K562 (cell line): ENCODE data around the gene VDAC1. TPM values are rescaled to one million over a fixed set of nuclear protein-coding genes. Genes with fewer than 3 reads are reported as not detected.

Experiments used
- CBFA2T3 ChIP-seq: fragments of 450-650 bp; IDR thresholded peaks from 2 replicates; pipeline ENCODE4 v1.6.1; 2017
- ESRRA ChIP-seq: fragments of 450-650 bp; IDR thresholded peaks from 2 replicates; pipeline ENCODE4 v1.6.1; 2014; ENCODE audit warnings: low read depth, mild to moderate bottlenecking, moderate library complexity, borderline replicate concordance
- FOSL1 ChIP-seq: fragments of 200-800 bp; sonication (Bioruptor generic); conservative IDR thresholded peaks from 2 replicates; pipeline ENCODE4 v1.6.1; 2016; ENCODE audit warnings: missing genetic modification characterization, missing compliant biosample characterization
- HDAC1 ChIP-seq, 2 experiments: fragments of 450-650 bp; IDR thresholded peaks; 2 replicates each; pipeline ENCODE4 v1.6.1; 2016 to 2017; ENCODE audit warnings: inconsistent platforms in 1 of 2, mild to moderate bottlenecking in 1 of 2, moderate library complexity in 1 of 2
- JUN ChIP-seq, 2 experiments: sonication (generic) in 1 of 2; formaldehyde crosslinking in 1 of 2; IDR thresholded peaks; 2 replicates each; pipeline versions ENCODE4 v1.6.1 to v1.8.0; 2012 to 2022; ENCODE audit warnings: borderline replicate concordance in 2 of 2, mild to moderate bottlenecking in 2 of 2, improper control_type of control experiment in 1 of 2, low read depth in 1 of 2, low read length in 1 of 2, missing genetic modification reagents in 1 of 2
- MCM3 ChIP-seq: fragments of 450-650 bp; IDR thresholded peaks from 2 replicates; pipeline ENCODE4 v1.6.1; 2016
- MTF1 ChIP-seq: fragments of 250-450 bp; sonication (Bioruptor Pico); IDR thresholded peaks from 2 replicates; pipeline ENCODE4 v1.9.0; 2021; ENCODE audit warnings: moderate library complexity, mild to moderate bottlenecking, inconsistent platforms, borderline replicate concordance
- NR2C2 ChIP-seq, 2 experiments: fragments of 200-800 bp in 1 of 2; sonication (Bioruptor generic) in 1 of 2; sonication (generic) in 1 of 2; formaldehyde crosslinking in 1 of 2; IDR thresholded peaks; 2 replicates each; pipeline versions ENCODE4 v1.6.1 to v1.8.0; 2016 to 2022; ENCODE audit warnings: mild to moderate bottlenecking in 1 of 2, missing compliant biosample characterization in 1 of 2, missing genetic modification characterization in 1 of 2, missing genetic modification reagents in 1 of 2
- TAF9B ChIP-seq: fragments of 450-650 bp; IDR thresholded peaks from 2 replicates; pipeline ENCODE4 v1.6.1; 2018; ENCODE audit warnings: mild to moderate bottlenecking; ENCODE audit not compliant: partially characterized antibody
- TEAD4 ChIP-seq, 2 experiments: sonication (generic) in 1 of 2; formaldehyde crosslinking in 1 of 2; IDR thresholded peaks; 2 replicates each; pipeline versions ENCODE4 v1.6.1 to v1.8.0; 2012 to 2022; ENCODE audit warnings: borderline replicate concordance in 1 of 2, inconsistent platforms in 1 of 2, low read length in 1 of 2, mild to moderate bottlenecking in 1 of 2, missing genetic modification reagents in 1 of 2
- ZEB2 ChIP-seq: fragments of 450-650 bp; IDR thresholded peaks from 2 replicates; pipeline ENCODE4 v1.6.1; 2016
- ZNF175 ChIP-seq: fragments of 200-800 bp; sonication (Bioruptor generic); IDR thresholded peaks from 2 replicates; pipeline ENCODE4 v1.6.1; 2016; ENCODE audit warnings: low read depth, mild to moderate bottlenecking, missing genetic modification characterization, missing compliant biosample characterization
- ZNF584 ChIP-seq: fragments of 200-800 bp; sonication (Bioruptor generic); IDR thresholded peaks from 2 replicates; pipeline ENCODE4 v1.6.1; 2016; ENCODE audit warnings: low read depth, mild to moderate bottlenecking, missing genetic modification characterization, missing compliant biosample characterization
- polyA plus RNA-seq, 8 experiments: library from polyadenylated mRNA; depleted of rRNA in 4 of 8; stranded (reverse) in 5 of 8; unstranded in 3 of 8; fragments of >200 nt; fragmentation: Nextera tagmentation in 2 of 8; fragmentation: Illumina TruSeq in 1 of 8; extraction: Ambion mirVana in 2 of 8; extraction: Trizol in 1 of 8; gene quantifications; 2 replicates each; pipeline versions ENCODE4 v1.2.1 to v1.2.3, GENCODE V29; 2011 to 2014; ENCODE audit warnings: inconsistent platforms in 1 of 8, missing spikeins in 1 of 8
- total RNA-seq, 7 experiments: library from RNA; depleted of rRNA in 6 of 7; stranded (reverse); fragments of >200 nt in 6 of 7; fragmentation: Illumina TruSeq in 2 of 7; extraction: Trizol in 2 of 7; gene quantifications; 2 replicates each; pipeline versions ENCODE4 v1.2.1 to v1.2.3, GENCODE V29; 2011 to 2021; ENCODE audit warnings: low replicate concordance in 1 of 7
- TF ChIP-seq, protein P1 (sequence below), 2 experiments: fragments of 450-650 bp; IDR thresholded peaks; 2 replicates each; pipeline ENCODE4 v1.6.1; 2016; ENCODE audit warnings: mild to moderate bottlenecking in 2 of 2, borderline replicate concordance in 1 of 2, low read depth in 1 of 2, moderate library complexity in 1 of 2
- TF ChIP-seq, protein P2 (sequence below): fragments of 450-650 bp; IDR thresholded peaks from 2 replicates; pipeline ENCODE4 v1.6.1; 2017; ENCODE audit warnings: antibody characterized with exemption

The VDAC1 gene
- total and polyA plus RNA-seq, 9 of the 15 experiments (the other 6 are each of a cell fraction or from before 2014, with no cell fraction given): 168 to 366 (median 293) TPM

- TF ChIP-seq, protein P1, sequence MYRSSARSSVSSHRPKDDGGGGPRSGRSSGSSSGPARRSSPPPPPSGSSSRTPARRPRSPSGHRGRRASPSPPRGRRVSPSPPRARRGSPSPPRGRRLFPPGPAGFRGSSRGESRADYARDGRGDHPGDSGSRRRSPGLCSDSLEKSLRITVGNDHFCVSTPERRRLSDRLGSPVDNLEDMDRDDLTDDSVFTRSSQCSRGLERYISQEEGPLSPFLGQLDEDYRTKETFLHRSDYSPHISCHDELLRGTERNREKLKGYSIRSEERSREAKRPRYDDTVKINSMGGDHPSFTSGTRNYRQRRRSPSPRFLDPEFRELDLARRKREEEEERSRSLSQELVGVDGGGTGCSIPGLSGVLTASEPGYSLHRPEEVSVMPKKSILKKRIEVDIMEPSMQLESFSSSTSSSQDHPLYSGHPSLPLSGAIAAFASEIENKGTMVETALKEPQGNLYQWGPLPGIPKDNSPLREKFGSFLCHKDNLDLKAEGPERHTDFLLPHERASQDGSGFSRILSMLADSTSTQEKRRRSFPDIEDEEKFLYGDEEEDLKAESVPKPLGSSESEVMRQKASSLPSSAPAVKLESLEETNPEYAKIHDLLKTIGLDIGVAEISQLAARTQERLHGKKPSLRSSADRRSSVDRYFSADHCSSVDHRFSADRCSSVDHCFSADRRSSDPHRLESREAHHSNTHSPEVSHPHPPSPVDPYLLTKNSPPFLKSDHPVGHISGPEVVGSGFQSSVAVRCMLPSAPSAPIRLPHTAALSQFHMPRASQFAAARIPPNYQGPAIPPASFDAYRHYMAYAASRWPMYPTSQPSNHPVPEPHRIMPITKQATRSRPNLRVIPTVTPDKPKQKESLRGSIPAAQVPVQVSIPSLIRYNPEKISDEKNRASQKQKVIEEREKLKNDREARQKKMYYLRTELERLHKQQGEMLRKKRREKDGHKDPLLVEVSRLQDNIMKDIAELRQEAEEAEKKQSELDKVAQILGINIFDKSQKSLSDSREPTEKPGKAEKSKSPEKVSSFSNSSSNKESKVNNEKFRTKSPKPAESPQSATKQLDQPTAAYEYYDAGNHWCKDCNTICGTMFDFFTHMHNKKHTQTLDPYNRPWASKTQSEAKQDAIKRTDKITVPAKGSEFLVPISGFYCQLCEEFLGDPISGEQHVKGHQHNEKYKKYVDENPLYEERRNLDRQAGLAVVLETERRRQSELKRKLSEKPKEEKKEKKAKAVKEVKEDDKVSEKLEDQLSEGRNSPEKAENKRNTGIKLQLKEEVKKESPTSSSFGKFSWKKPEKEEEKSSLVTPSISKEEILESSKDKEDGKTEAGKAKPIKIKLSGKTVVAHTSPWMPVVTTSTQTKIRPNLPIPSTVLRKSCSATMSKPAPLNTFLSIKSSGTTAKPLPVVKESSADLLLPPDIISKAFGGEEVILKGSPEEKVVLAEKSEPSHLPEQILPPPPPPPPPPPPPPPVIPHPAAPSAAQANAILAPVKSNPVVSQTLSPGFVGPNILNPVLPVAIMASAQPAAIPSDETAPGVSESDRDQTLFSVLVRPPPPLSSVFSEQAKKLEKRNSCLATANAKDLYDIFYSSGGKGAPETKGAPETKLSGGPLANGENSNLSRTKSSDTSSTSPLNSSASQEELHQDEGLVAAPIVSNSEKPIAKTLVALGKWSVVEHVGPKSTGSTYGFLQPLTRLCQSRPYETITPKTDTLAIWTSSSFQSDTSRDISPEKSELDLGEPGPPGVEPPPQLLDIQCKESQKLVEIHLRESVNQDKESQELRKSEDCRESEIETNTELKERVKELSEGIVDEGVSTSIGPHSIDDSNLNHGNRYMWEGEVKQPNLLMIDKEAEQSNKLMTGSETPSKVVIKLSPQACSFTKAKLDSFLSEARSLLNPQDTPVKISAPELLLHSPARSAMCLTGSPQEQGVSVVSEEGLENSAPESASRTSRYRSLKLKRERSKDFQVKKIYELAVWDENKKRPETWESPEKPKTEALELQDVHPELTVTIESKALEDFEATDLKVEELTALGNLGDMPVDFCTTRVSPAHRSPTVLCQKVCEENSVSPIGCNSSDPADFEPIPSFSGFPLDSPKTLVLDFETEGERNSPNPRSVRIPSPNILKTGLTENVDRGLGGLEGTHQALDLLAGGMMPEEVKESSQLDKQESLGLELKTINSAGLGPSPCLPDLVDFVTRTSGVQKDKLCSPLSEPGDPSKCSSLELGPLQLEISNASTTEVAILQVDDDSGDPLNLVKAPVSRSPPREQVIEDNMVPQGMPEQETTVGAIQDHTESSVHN (IDR thresholded peaks at IDR 0.05; ENCODE audit: borderline replicate concordance in 1 of 2, low read depth in 1 of 2): peak in 1 of 2 experiments; percentile 46; a peak in 1 of 4 replicates
- TF ChIP-seq, protein P2, sequence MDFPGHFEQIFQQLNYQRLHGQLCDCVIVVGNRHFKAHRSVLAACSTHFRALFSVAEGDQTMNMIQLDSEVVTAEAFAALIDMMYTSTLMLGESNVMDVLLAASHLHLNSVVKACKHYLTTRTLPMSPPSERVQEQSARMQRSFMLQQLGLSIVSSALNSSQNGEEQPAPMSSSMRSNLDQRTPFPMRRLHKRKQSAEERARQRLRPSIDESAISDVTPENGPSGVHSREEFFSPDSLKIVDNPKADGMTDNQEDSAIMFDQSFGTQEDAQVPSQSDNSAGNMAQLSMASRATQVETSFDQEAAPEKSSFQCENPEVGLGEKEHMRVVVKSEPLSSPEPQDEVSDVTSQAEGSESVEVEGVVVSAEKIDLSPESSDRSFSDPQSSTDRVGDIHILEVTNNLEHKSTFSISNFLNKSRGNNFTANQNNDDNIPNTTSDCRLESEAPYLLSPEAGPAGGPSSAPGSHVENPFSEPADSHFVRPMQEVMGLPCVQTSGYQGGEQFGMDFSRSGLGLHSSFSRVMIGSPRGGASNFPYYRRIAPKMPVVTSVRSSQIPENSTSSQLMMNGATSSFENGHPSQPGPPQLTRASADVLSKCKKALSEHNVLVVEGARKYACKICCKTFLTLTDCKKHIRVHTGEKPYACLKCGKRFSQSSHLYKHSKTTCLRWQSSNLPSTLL: peak; percentile 74
- TF ChIP-seq HDAC1 (IDR thresholded peaks at IDR 0.05): no peak; a peak in 1 of 4 replicates
- peak; percentile 60 for TF ChIP-seq TAF9B
- 0 out of 2 replicates have a peak, but pooled peaks have one; percentile 17 for TF ChIP-seq ZNF175
- no peak for TF ChIP-seq MCM3
- peak; percentile 64; the same call in 1 of the 2 replicates for TF ChIP-seq ESRRA
- peak; percentile 62 for TF ChIP-seq JUN (IDR thresholded peaks at IDR 0.05; ENCODE audit: borderline replicate concordance, low read depth, low read length)
- no peak for TF ChIP-seq JUN (CRISPR knock-in tag; IDR thresholded peaks at IDR 0.05; ENCODE audit: borderline replicate concordance)
- peak; percentile 69; the same call in 1 of the 2 replicates for TF ChIP-seq ZNF584 (CRISPR knock-in tag)
- TF ChIP-seq NR2C2 (CRISPR knock-in tag; IDR thresholded peaks at IDR 0.05): no peak
- peak; percentile 37; the same call in 1 of the 2 replicates for TF ChIP-seq NR2C2 (tag; IDR thresholded peaks at IDR 0.05)
- TF ChIP-seq FOSL1 (tag): peak; percentile 49; the same call in 1 of the 2 replicates
- TF ChIP-seq TEAD4 (IDR thresholded peaks at IDR 0.05; ENCODE audit: low read length): peak; percentile 56; the same call in 1 of the 2 replicates
- TF ChIP-seq TEAD4 (CRISPR knock-in tag; IDR thresholded peaks at IDR 0.05; ENCODE audit: borderline replicate concordance): no peak
- TF ChIP-seq ZEB2: peak; percentile 16; the same call in 1 of the 2 replicates
- peak; percentile 28; the same call in 1 of the 2 replicates for TF ChIP-seq CBFA2T3
- no peak for TF ChIP-seq MTF1
Observed at GRCh38 chr5:133962801-133963476, 41.8 kb downstream of the VDAC1 start (continued).
